ENCODE data around the gene FAM240A.
"Not testable (repeated sequence)": the region's sequence is repeated elsewhere in the genome, so short reads cannot be mapped to it uniquely, and the experiment has no call there.

DNA sequence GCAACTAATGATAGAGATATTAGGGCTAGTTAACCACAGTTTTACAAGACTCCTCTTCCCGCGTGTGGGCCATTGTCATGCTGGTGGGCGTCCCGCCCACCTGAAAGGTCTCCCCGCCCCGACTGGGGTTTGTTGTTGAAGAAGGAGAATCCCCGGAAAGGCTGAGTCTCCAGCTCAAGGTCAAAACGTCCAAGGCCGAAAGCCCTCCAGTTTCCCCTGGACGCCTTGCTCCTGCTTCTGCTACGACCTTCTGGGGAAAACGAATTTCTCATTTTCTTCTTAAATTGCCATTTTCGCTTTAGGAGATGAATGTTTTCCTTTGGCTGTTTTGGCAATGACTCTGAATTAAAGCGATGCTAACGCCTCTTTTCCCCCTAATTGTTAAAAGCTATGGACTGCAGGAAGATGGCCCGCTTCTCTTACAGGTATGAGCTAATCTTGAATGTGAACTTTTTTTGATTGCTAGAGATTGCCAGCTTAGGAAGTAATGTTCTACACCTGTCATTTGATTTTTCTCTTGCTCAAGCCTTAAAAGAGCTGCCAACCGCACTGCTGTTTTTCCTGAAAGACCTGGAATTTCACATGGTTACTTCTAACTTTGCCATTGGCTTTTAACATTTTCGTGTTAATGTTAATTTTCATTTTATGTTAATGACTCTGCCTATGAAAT lies 34.6 kb upstream of the FAM240A start:
- TF ChIP-seq, protein P1, sequence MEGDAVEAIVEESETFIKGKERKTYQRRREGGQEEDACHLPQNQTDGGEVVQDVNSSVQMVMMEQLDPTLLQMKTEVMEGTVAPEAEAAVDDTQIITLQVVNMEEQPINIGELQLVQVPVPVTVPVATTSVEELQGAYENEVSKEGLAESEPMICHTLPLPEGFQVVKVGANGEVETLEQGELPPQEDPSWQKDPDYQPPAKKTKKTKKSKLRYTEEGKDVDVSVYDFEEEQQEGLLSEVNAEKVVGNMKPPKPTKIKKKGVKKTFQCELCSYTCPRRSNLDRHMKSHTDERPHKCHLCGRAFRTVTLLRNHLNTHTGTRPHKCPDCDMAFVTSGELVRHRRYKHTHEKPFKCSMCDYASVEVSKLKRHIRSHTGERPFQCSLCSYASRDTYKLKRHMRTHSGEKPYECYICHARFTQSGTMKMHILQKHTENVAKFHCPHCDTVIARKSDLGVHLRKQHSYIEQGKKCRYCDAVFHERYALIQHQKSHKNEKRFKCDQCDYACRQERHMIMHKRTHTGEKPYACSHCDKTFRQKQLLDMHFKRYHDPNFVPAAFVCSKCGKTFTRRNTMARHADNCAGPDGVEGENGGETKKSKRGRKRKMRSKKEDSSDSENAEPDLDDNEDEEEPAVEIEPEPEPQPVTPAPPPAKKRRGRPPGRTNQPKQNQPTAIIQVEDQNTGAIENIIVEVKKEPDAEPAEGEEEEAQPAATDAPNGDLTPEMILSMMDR (conservative IDR thresholded peaks at IDR 0.05) = not testable (repeated sequence)
- TF ChIP-seq EZH2 (IDR thresholded peaks at IDR 0.05; ENCODE audit: low read depth) = not testable (repeated sequence)
